ENCODE results near the gene LRRC4C. TPM values are rescaled to one million over a fixed set of nuclear protein-coding genes. Genes with fewer than 3 reads are reported as not detected.

The LRRC4C gene
- total RNA-seq, 1 experiment from 2014 or later: 0.13 TPM

- Mint-ChIP-seq H3K36me3 (ENCODE audit: insufficient read depth in 1 of 3, low read depth in 3 of 3) (peaks cover 0 to 2% (median 0%) of the 10 kb centered on the region in 3 experiments; a peak in 3 of 7 replicates), H3K27me3 (ENCODE audit: low read depth) (no peaks in the 10 kb centered on the region), H3K9me3 (no peaks in the 10 kb centered on the region; a peak in 2 of 5 replicates), H3K4me3 (no peak overlapping the region), H3K4me1 (peaks cover 13 to 15% of the 10 kb centered on the region in 2 experiments), H3K27ac (no peak overlapping the region)
- WGBS (ENCODE audit: extremely low coverage, insufficient read length, low lambda C conversion rate): no CpG with 5 or more reads among the region's 3 CpGs
- H2AK5ac ChIP-seq (ENCODE audit: insufficient read length, low read length): no peak overlapping the region
- no peak overlapping the region for H4K5ac ChIP-seq (ENCODE audit: insufficient read length, low read depth, low read length)
- DNase-seq: no peak
- no peaks in the 10 kb centered on the region for H3K79me2 ChIP-seq (ENCODE audit: insufficient read depth, low read length)
- H3K79me1 ChIP-seq (ENCODE audit: insufficient read depth, low read depth, low read length, poor library complexity, severe bottlenecking): no peaks in the 10 kb centered on the region
- no peaks in the 10 kb centered on the region for H3K27me3 ChIP-seq (ENCODE audit: insufficient read depth, low read length)
- no peak overlapping the region for H2BK20ac ChIP-seq (ENCODE audit: low read depth, low read length, poor library complexity, severe bottlenecking)
- no peak overlapping the region for H3K14ac ChIP-seq (ENCODE audit: insufficient read depth, low read length)
- H3K9me3 ChIP-seq (ENCODE audit: control insufficient read depth, low read depth, low read length): no peaks in the 10 kb centered on the region
- no peak overlapping the region for H3K27ac ChIP-seq (ENCODE audit: insufficient read length, low read depth, low read length)
- no peaks in the 10 kb centered on the region for H4K20me1 ChIP-seq (ENCODE audit: control insufficient read depth, insufficient read depth, insufficient read length)
- H4K8ac ChIP-seq (replicated peaks; ENCODE audit: insufficient read length, low read depth, low read length): no peak overlapping the region
- H3K18ac ChIP-seq (ENCODE audit: insufficient read length, low read depth, low read length): no peak overlapping the region
- H2BK120ac ChIP-seq (ENCODE audit: low read depth, low read length, poor library complexity, severe bottlenecking): no peak overlapping the region
- no peak overlapping the region for H3K9ac ChIP-seq (ENCODE audit: extremely low read depth, insufficient read length, low read length)
- H4K91ac ChIP-seq (ENCODE audit: insufficient read length, low read depth, low read length): no peak overlapping the region
- H3K4ac ChIP-seq (ENCODE audit: low read depth, low read length): no peak overlapping the region
- no peak overlapping the region for H3K23ac ChIP-seq (ENCODE audit: insufficient read length, low read depth, low read length)
- H2BK5ac ChIP-seq (ENCODE audit: insufficient read length, low read length): no peak overlapping the region
- no peaks in the 10 kb centered on the region for H3K23me2 ChIP-seq (ENCODE audit: insufficient read length, low read depth, low read length, poor library complexity, severe bottlenecking)
- H2AFZ ChIP-seq (ENCODE audit: low read length): no peak overlapping the region
- no peak overlapping the region for H2BK15ac ChIP-seq (ENCODE audit: low read depth, low read length)
- H3K56ac ChIP-seq (ENCODE audit: insufficient read length, low read depth, low read length): no peak overlapping the region
- no peak overlapping the region for H3T11ph ChIP-seq (ENCODE audit: low read length)
- no peaks in the 10 kb centered on the region for H3K4me1 ChIP-seq (ENCODE audit: insufficient read depth, low read length)
- no peak overlapping the region for H2BK12ac ChIP-seq (ENCODE audit: insufficient read length, low read depth, low read length)
- TF ChIP-seq CTCF (conservative IDR thresholded peaks at IDR 0.05): no peak
- no peak overlapping the region for H3K4me2 ChIP-seq (ENCODE audit: insufficient read depth, insufficient read length, low read length)
These were observed 407.4 kb downstream of the LRRC4C start for GRCh38 chr11:41051919-41052635.

Data from H9 (cell line).